ENCODE data around the gene LRP1B. TPM values are rescaled to one million over a fixed set of nuclear protein-coding genes. Genes with fewer than 3 reads are reported as not detected.

LRP1B gene
- total RNA-seq, 2 donors from 2014 or later, result 0.79 to 1.8 TPM

- Mint-ChIP-seq H3K9me3 (peaks cover 6% of the 10 kb centered on the region), H3K36me3 (ENCODE audit: low read depth) (no peaks in the 10 kb centered on the region), H3K27me3 (ENCODE audit: insufficient read depth) (no peaks in the 10 kb centered on the region), H3K27ac (peak overlapping the region; percentile 40), H3K4me1 (peaks cover 9% of the 10 kb centered on the region), H3K4me3 (no peak overlapping the region)
- H3K4me1 ChIP-seq (ENCODE audit: control insufficient read depth, insufficient read depth, low read length), result peaks cover 3% of the 10 kb centered on the region
- 59 to 64% methylated on average over 3 of the region's 3 CpGs for WGBS, 2 experiments (ENCODE audit: insufficient coverage in 1 of 2, insufficient read length in 1 of 2)
- H3K27me3 ChIP-seq (ENCODE audit: control insufficient read depth, insufficient read depth, low read length, poor library complexity, severe bottlenecking), result no peaks in the 10 kb centered on the region
- H3K27ac ChIP-seq (ENCODE audit: low read depth, low read length), result no peak overlapping the region
- no peak for DNase-seq
- no peak overlapping the region for H3K4me3 ChIP-seq (ENCODE audit: low read length)
- H3K9me3 ChIP-seq (ENCODE audit: control insufficient read depth, low read length), result no peaks in the 10 kb centered on the region
- TF ChIP-seq CTCF (conservative IDR thresholded peaks at IDR 0.05), result no peak
- H3K9ac ChIP-seq (ENCODE audit: extremely low read depth, low read length, poor library complexity, severe bottlenecking), result no peak overlapping the region
- H3K36me3 ChIP-seq (ENCODE audit: control insufficient read depth, insufficient read depth, low read length), result no peaks in the 10 kb centered on the region
Observed at GRCh38 chr2:142037066-142037465, 93.8 kb downstream of the LRP1B start.

GRCh38 chr2:142033393-142033792 lies 97.4 kb downstream of the LRP1B start:
- no peaks in the 10 kb centered on the region for H3K27me3 ChIP-seq (ENCODE audit: control insufficient read depth, insufficient read depth, low read length, poor library complexity, severe bottlenecking)
- H3K27me3 Mint-ChIP-seq (ENCODE audit: insufficient read depth), result no peaks in the 10 kb centered on the region
- TF ChIP-seq CTCF (conservative IDR thresholded peaks at IDR 0.05), result no peak
- H3K36me3 ChIP-seq (ENCODE audit: control insufficient read depth, insufficient read depth, low read length), result no peaks in the 10 kb centered on the region
- H3K9me3 Mint-ChIP-seq, result peaks cover 6% of the 10 kb centered on the region
- H3K4me3 Mint-ChIP-seq, result no peak overlapping the region
- no peak overlapping the region for H3K4me3 ChIP-seq (ENCODE audit: low read length)
- H3K4me1 Mint-ChIP-seq, result peaks cover 9% of the 10 kb centered on the region
- DNase-seq, result no peak
- H3K9me3 ChIP-seq (ENCODE audit: control insufficient read depth, low read length), result no peaks in the 10 kb centered on the region
- H3K4me1 ChIP-seq (ENCODE audit: control insufficient read depth, insufficient read depth, low read length), result peaks cover 3% of the 10 kb centered on the region
- H3K27ac ChIP-seq (ENCODE audit: low read depth, low read length), result no peak overlapping the region
- no peaks in the 10 kb centered on the region for H3K36me3 Mint-ChIP-seq (ENCODE audit: low read depth)
- 91 to 100% methylated on average over 1 of the region's 1 CpG for WGBS, 2 experiments (ENCODE audit: insufficient coverage in 1 of 2, insufficient read length in 1 of 2)
- H3K9ac ChIP-seq (ENCODE audit: extremely low read depth, low read length, poor library complexity, severe bottlenecking), result no peak overlapping the region
- no peak overlapping the region for H3K27ac Mint-ChIP-seq

GRCh38 chr2:142031656-142032055 lies 99.2 kb downstream of the LRP1B start:
- H3K36me3 Mint-ChIP-seq (ENCODE audit: low read depth), result no peaks in the 10 kb centered on the region
- no peak for TF ChIP-seq CTCF (conservative IDR thresholded peaks at IDR 0.05)
- H3K4me1 Mint-ChIP-seq, result no peaks in the 10 kb centered on the region
- Histone ChIP-seq H3K9me3 (ENCODE audit: control insufficient read depth, low read length) (no peaks in the 10 kb centered on the region), H3K9ac (ENCODE audit: extremely low read depth, low read length, poor library complexity, severe bottlenecking) (no peak overlapping the region), H3K4me1 (ENCODE audit: control insufficient read depth, insufficient read depth, low read length) (no peaks in the 10 kb centered on the region), H3K27ac (ENCODE audit: low read depth, low read length) (no peak overlapping the region), H3K36me3 (ENCODE audit: control insufficient read depth, insufficient read depth, low read length) (no peaks in the 10 kb centered on the region), H3K27me3 (ENCODE audit: control insufficient read depth, insufficient read depth, low read length, poor library complexity, severe bottlenecking) (no peaks in the 10 kb centered on the region), H3K4me3 (ENCODE audit: low read length) (no peak overlapping the region)
- no peak overlapping the region for H3K27ac Mint-ChIP-seq
- peaks cover 6% of the 10 kb centered on the region for H3K9me3 Mint-ChIP-seq
- H3K4me3 Mint-ChIP-seq, result no peak overlapping the region
- no peaks in the 10 kb centered on the region for H3K27me3 Mint-ChIP-seq (ENCODE audit: insufficient read depth)
- 81% methylated on average over 3 of the region's 3 CpGs; no CpG with 5 or more reads in 1 of the 2 experiments for WGBS, 2 experiments (ENCODE audit: insufficient coverage in 1 of 2, insufficient read length in 1 of 2)
- no peak for DNase-seq
